ENCODE results near the gene HMGCS2. TPM values are rescaled to one million over a fixed set of nuclear protein-coding genes. Genes with fewer than 3 reads are reported as not detected.

The HMGCS2 gene
- total and polyA plus RNA-seq, 9 of the 15 experiments (the other 6 are each of a cell fraction or from before 2014, with no cell fraction given): 0.13 TPM; not detected in 8

DNA sequence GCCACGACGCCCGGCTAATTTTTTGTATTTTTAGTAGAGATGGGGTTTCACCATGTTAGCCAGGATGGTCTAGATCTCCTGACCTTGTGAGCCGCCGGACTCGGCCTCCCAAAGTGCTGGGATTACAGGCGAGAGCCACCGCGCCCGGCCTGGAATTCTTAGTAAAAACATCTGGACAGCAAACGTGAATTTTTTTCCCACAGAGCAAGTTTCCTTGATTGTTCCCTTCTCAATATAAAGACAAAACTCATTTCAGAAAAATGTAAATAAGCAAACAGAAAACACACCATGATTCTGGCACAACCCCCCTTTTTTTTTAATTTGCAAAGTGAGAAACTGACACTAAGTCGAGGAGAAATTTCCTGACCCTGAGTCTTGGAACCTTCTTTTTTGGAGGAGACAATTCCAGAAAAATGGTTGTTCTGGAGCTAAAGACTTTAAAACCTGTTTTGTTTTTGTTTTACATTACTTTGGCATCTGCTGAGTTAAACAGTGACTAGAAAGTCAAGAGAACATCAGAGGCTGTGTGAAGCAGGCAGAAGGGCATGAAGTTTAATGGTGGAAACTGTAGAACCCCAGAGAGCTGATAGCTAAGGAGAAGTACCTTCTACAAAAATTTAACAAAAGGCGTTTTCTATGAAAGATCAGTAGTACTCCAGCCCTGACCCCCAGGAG, 10.3 kb upstream of the HMGCS2 start:
- intact Hi-C loops (cut with micrococcal nuclease) (loop anchor here (1.0 kb wide), 1 partner anchor 26 kb away; no protein-coding TSS in a partner anchor), in situ Hi-C loops (cut with MboI) (no loop called here)
- ChIA-PET POLR2A (interaction anchor here (0.6 kb wide), 1 partner anchor 37 kb away, joined by 3 read pairs; no protein-coding TSS in a partner anchor), CTCF (ENCODE audit: low intra/inter-chr PET ratio) (no interaction called here)
- no TSS peak for BruUV-seq (replicated peaks)
- Histone ChIP-seq H3K27me3 (ENCODE audit: control insufficient read depth in 2 of 2, insufficient read depth in 2 of 2, low read length in 2 of 2) (peaks cover 9 to 34% of the 10 kb centered on the region in 2 experiments; a peak in 4 of 5 replicates), H3K27ac (ENCODE audit: extremely low read depth, low read depth, low read length) (no peak overlapping the region), H3K4me1 (replicated peaks in 1 of 2; ENCODE audit: control insufficient read depth in 2 of 2, insufficient read depth in 2 of 2, low read length in 2 of 2) (0 out of 5 replicates have a peak, but pooled peaks cover 0 to 3% of the 10 kb centered on the region in 2 experiments), H3K4me3 (no peak overlapping the region), H3K9me3 (replicated peaks; ENCODE audit: control insufficient read depth, insufficient read depth, low read depth, low read length) (no peaks in the 10 kb centered on the region), H2AFZ (ENCODE audit: low read depth, low read length) (no peak overlapping the region), H4K20me1 (replicated peaks; ENCODE audit: control insufficient read depth, insufficient read depth, low read length) (no peaks in the 10 kb centered on the region), H3K9ac (ENCODE audit: insufficient read depth in 1 of 2, low read depth in 2 of 2, low read length in 2 of 2) (no peak overlapping the region), H3K4me2 (ENCODE audit: insufficient read depth, low read length) (no peak overlapping the region), H3K36me3 (ENCODE audit: control insufficient read depth, insufficient read depth, low read length) (no peaks in the 10 kb centered on the region), H3K9me1 (ENCODE audit: control insufficient read depth, insufficient read depth, low read length) (no peaks in the 10 kb centered on the region), H3K79me2 (ENCODE audit: control insufficient read depth, insufficient read depth, low read length) (no peaks in the 10 kb centered on the region)
- no peak for FAIRE-seq
- DNase-seq (ENCODE audit: extremely low read depth in 1 of 4, low spot score in 3 of 4): no peak
- no peak for ATAC-seq
- no peak for TF ChIP-seq THRAP3 (IDR thresholded peaks at IDR 0.05; ENCODE audit: borderline replicate concordance)
- TF ChIP-seq, protein P1, sequence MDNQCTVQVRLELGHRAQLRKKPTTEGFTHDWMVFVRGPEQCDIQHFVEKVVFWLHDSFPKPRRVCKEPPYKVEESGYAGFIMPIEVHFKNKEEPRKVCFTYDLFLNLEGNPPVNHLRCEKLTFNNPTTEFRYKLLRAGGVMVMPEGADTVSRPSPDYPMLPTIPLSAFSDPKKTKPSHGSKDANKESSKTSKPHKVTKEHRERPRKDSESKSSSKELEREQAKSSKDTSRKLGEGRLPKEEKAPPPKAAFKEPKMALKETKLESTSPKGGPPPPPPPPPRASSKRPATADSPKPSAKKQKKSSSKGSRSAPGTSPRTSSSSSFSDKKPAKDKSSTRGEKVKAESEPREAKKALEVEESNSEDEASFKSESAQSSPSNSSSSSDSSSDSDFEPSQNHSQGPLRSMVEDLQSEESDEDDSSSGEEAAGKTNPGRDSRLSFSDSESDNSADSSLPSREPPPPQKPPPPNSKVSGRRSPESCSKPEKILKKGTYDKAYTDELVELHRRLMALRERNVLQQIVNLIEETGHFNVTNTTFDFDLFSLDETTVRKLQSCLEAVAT (IDR thresholded peaks at IDR 0.05): no peak
- TF ChIP-seq RBM14 (IDR thresholded peaks at IDR 0.05; ENCODE audit: borderline replicate concordance, insufficient read depth, low read depth, low read length): no peak
- no peak for TF ChIP-seq HDGF (IDR thresholded peaks at IDR 0.05)
- 28% methylated on average over 12 of the region's 13 CpGs for WGBS (ENCODE audit: insufficient coverage, low coverage, missing lambda C conversion rate)

Data from K562 (cell line).